H9 (cell line): ENCODE data around the gene APBB2. TPM values are rescaled to one million over a fixed set of nuclear protein-coding genes. Genes with fewer than 3 reads are reported as not detected.

ENCODE experiments used
- DNase-seq: peaks from one replicate; pipeline ENCODE4 v3.0.0-alpha.2; 2017
- H2AFZ ChIP-seq: one replicate; pipeline ENCODE4 v1.6.1; 2013; ENCODE audit warnings: mild to moderate bottlenecking, low read length, control low read depth, moderate library complexity
- H2AK5ac ChIP-seq: 2 replicates; pipeline ENCODE4 v1.6.1; 2013; ENCODE audit warnings: low read length, control low read depth, mixed read lengths; ENCODE audit not compliant: insufficient read length
- H2BK120ac ChIP-seq: one replicate; pipeline ENCODE4 v1.6.1; 2013; ENCODE audit warnings: low read depth, mild to moderate bottlenecking, low read length, control low read depth, inconsistent platforms; ENCODE audit not compliant: poor library complexity, severe bottlenecking
- H2BK12ac ChIP-seq: 2 replicates; pipeline ENCODE4 v1.6.1; 2013; ENCODE audit warnings: low read length, control low read depth, mixed read lengths, low read depth; ENCODE audit not compliant: insufficient read length
- H2BK15ac ChIP-seq: 2 replicates; pipeline ENCODE4 v1.6.1; 2013; ENCODE audit warnings: low read depth, low read length, control low read depth
- H2BK20ac ChIP-seq: one replicate; pipeline ENCODE4 v1.6.1; 2013; ENCODE audit warnings: low read depth, mild to moderate bottlenecking, low read length, control low read depth, inconsistent platforms; ENCODE audit not compliant: poor library complexity, severe bottlenecking
- H2BK5ac ChIP-seq: 2 replicates; pipeline ENCODE4 v1.6.1; 2013; ENCODE audit warnings: low read length, control low read depth, mixed read lengths; ENCODE audit not compliant: insufficient read length
- H3K14ac ChIP-seq: 2 replicates; pipeline ENCODE4 v1.6.1; 2013; ENCODE audit warnings: low read length, control low read depth; ENCODE audit not compliant: insufficient read depth
- H3K18ac ChIP-seq: 2 replicates; pipeline ENCODE4 v1.6.1; 2013; ENCODE audit warnings: low read depth, mild to moderate bottlenecking, mixed read lengths, low read length, control low read depth; ENCODE audit not compliant: insufficient read length
- H3K23ac ChIP-seq: 2 replicates; pipeline ENCODE4 v1.6.1; 2013; ENCODE audit warnings: low read length, control low read depth, mixed read lengths, low read depth; ENCODE audit not compliant: insufficient read length
- H3K23me2 ChIP-seq: 2 replicates; pipeline ENCODE4 v1.6.1; 2013; ENCODE audit warnings: low read depth, mild to moderate bottlenecking, mixed read lengths, low read length, control low read depth; ENCODE audit not compliant: insufficient read length, poor library complexity, severe bottlenecking
- H3K27ac ChIP-seq: 2 replicates; pipeline ENCODE4 v1.5.1; 2013; ENCODE audit warnings: low read length, control low read depth, mixed read lengths, low read depth; ENCODE audit not compliant: insufficient read length
- H3K27me3 ChIP-seq: 2 replicates; pipeline ENCODE4 v1.6.1; 2013; ENCODE audit warnings: low read length, control low read depth, inconsistent platforms; ENCODE audit not compliant: insufficient read depth
- H3K4ac ChIP-seq: 2 replicates; pipeline ENCODE4 v1.6.1; 2013; ENCODE audit warnings: low read depth, mild to moderate bottlenecking, control low read depth, inconsistent platforms, low read length, moderate library complexity
- H3K4me1 ChIP-seq: 2 replicates; pipeline ENCODE4 v1.6.1; 2013; ENCODE audit warnings: low read length, control low read depth, inconsistent platforms; ENCODE audit not compliant: insufficient read depth
- H3K4me2 ChIP-seq: 2 replicates; pipeline ENCODE4 v1.6.1; 2013; ENCODE audit warnings: low read length, control low read depth, mixed read lengths; ENCODE audit not compliant: insufficient read length, insufficient read depth
- H3K56ac ChIP-seq: 2 replicates; pipeline ENCODE4 v1.6.1; 2013; ENCODE audit warnings: low read depth, mild to moderate bottlenecking, mixed read lengths, low read length, control low read depth; ENCODE audit not compliant: insufficient read length
- H3K79me1 ChIP-seq: 2 replicates; pipeline ENCODE4 v1.6.1; 2013; ENCODE audit warnings: low read depth, mild to moderate bottlenecking, moderate library complexity, low read length, control low read depth, inconsistent platforms; ENCODE audit not compliant: insufficient read depth, poor library complexity, severe bottlenecking
- H3K79me2 ChIP-seq: 2 replicates; pipeline ENCODE4 v1.6.1; 2013; ENCODE audit warnings: low read length, control low read depth, inconsistent platforms; ENCODE audit not compliant: insufficient read depth
- H3K9ac ChIP-seq: 2 replicates; pipeline ENCODE4 v1.6.1; 2013; ENCODE audit warnings: low read length, control low read depth, mixed read lengths; ENCODE audit not compliant: insufficient read length; ENCODE audit errors: extremely low read depth
- H3K9me3 ChIP-seq: one replicate; pipeline ENCODE4 v1.6.1; 2013; ENCODE audit warnings: low read depth, low read length, inconsistent platforms; ENCODE audit not compliant: control insufficient read depth
- H3T11ph ChIP-seq: one replicate; pipeline ENCODE4 v1.6.1; 2013; ENCODE audit warnings: mild to moderate bottlenecking, low read length, control low read depth, inconsistent platforms
- H4K20me1 ChIP-seq: one replicate; pipeline ENCODE4 v1.6.1; 2013; ENCODE audit not compliant: control insufficient read depth, insufficient read length, insufficient read depth
- H4K5ac ChIP-seq: 2 replicates; pipeline ENCODE4 v1.6.1; 2013; ENCODE audit warnings: low read depth, mild to moderate bottlenecking, mixed read lengths, low read length, control low read depth; ENCODE audit not compliant: insufficient read length
- H4K8ac ChIP-seq: replicated peaks from 2 replicates; pipeline ENCODE4 v1.6.1; 2013; ENCODE audit warnings: low read length, control low read depth, mixed read lengths, low read depth; ENCODE audit not compliant: insufficient read length
- H4K91ac ChIP-seq: 2 replicates; pipeline ENCODE4 v1.6.1; 2013; ENCODE audit warnings: low read depth, mild to moderate bottlenecking, moderate library complexity, mixed read lengths, low read length, control low read depth; ENCODE audit not compliant: insufficient read length
- H3K27ac Mint-ChIP-seq, 3 experiments: 2 replicates in 2 of 3; 3 replicates in 1 of 3; pipeline ENCODE4 v1.8.0; 2020 to 2021; ENCODE audit warnings: mixed read lengths in 3 of 3, mild to moderate bottlenecking in 1 of 3, moderate library complexity in 1 of 3
- H3K27me3 Mint-ChIP-seq: 2 replicates; pipeline ENCODE4 v1.8.0; 2021; ENCODE audit warnings: low read depth, mild to moderate bottlenecking, moderate library complexity, mixed read lengths
- H3K36me3 Mint-ChIP-seq, 3 experiments: 2 replicates in 2 of 3; 3 replicates in 1 of 3; pipeline ENCODE4 v1.8.0; 2020 to 2021; ENCODE audit warnings: low read depth in 3 of 3, mixed read lengths in 3 of 3; ENCODE audit not compliant: insufficient read depth in 1 of 3
- H3K4me1 Mint-ChIP-seq, 2 experiments: 2 replicates each; pipeline ENCODE4 v1.8.0; 2020; ENCODE audit warnings: mixed read lengths in 2 of 2
- H3K4me3 Mint-ChIP-seq, 2 experiments: 2 replicates in 1 of 2; 3 replicates in 1 of 2; pipeline ENCODE4 v1.8.0; 2020 to 2021; ENCODE audit warnings: mild to moderate bottlenecking in 2 of 2, mixed read lengths in 2 of 2, moderate library complexity in 1 of 2
- H3K9me3 Mint-ChIP-seq, 2 experiments: 2 replicates in 1 of 2; 3 replicates in 1 of 2; pipeline ENCODE4 v1.8.0; 2020; ENCODE audit warnings: mild to moderate bottlenecking in 2 of 2, mixed read lengths in 2 of 2, moderate library complexity in 1 of 2
- WGBS: extraction: QIAGEN DNeasy Blood & Tissue Kit; methylation state at CpG from one replicate; pipeline ENCODE4 v1.1.7; 2013; ENCODE audit warnings: missing lambda C conversion rate, low lambda C conversion rate, mixed read lengths; ENCODE audit not compliant: insufficient read length; ENCODE audit errors: extremely low coverage; 5-methylcytosine and 5-hydroxymethylcytosine counted together
- total RNA-seq: library from RNA; stranded (reverse); gene quantifications from 2 replicates; pipeline ENCODE4 v1.2.1, GENCODE V29; 2021
- TF ChIP-seq, protein P1 (sequence below): fragments of 200-600 bp; sonication (generic); conservative IDR thresholded peaks from 3 replicates; pipeline ENCODE4 v1.8.0; 2021; ENCODE audit warnings: antibody characterized with exemption, mild to moderate bottlenecking

The APBB2 gene
- total RNA-seq, 1 experiment from 2014 or later: 39.6 TPM

DNA sequence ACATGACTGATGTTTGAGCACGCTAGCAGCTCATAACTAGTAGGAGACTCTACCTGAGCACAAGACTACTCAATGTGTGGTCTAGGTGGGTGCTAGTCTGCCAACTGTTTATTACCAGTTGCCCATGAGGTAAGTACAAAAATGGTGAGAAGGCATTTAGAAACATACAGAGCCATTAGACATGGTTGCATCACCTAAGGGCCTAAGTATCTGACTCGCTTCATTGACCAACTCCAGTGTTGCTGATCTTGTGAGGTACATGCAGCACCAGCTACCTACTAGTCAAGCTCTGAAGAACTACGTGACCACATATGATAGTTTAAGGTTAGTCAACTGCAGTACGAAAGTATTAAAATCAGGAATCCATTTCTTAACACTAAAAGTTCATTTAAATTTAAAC, 39.9 kb downstream of the APBB2 start:
- Histone ChIP-seq H2AFZ (no peak overlapping the region), H3T11ph (no peak overlapping the region), H3K9me3 (no peaks in the 10 kb centered on the region), H4K5ac (no peak overlapping the region), H4K91ac (no peak overlapping the region), H3K79me1 (no peaks in the 10 kb centered on the region), H2BK20ac (no peak overlapping the region), H3K14ac (no peak overlapping the region), H2BK12ac (no peak overlapping the region), H2AK5ac (no peak overlapping the region), H4K20me1 (no peaks in the 10 kb centered on the region), H2BK15ac (no peak overlapping the region), H3K27me3 (no peaks in the 10 kb centered on the region), H3K23me2 (no peaks in the 10 kb centered on the region), H3K27ac (no peak overlapping the region), H3K9ac (no peak overlapping the region), H3K4me2 (no peak overlapping the region), H3K23ac (no peak overlapping the region), H2BK5ac (no peak overlapping the region), H2BK120ac (no peak overlapping the region), H3K79me2 (no peaks in the 10 kb centered on the region), H3K4me1 (peaks cover 7% of the 10 kb centered on the region), H3K56ac (no peak overlapping the region), H4K8ac (no peak overlapping the region), H3K18ac (no peak overlapping the region), H3K4ac (no peak overlapping the region)
- no peak overlapping the region; a peak in 1 of 7 replicates for H3K27ac Mint-ChIP-seq
- no peak overlapping the region for H3K4me3 Mint-ChIP-seq
- no peaks in the 10 kb centered on the region for H3K27me3 Mint-ChIP-seq
- no CpG with 5 or more reads among the region's 4 CpGs for WGBS
- no peak for DNase-seq
- H3K9me3 Mint-ChIP-seq: no peaks in the 10 kb centered on the region
- TF ChIP-seq, protein P1, sequence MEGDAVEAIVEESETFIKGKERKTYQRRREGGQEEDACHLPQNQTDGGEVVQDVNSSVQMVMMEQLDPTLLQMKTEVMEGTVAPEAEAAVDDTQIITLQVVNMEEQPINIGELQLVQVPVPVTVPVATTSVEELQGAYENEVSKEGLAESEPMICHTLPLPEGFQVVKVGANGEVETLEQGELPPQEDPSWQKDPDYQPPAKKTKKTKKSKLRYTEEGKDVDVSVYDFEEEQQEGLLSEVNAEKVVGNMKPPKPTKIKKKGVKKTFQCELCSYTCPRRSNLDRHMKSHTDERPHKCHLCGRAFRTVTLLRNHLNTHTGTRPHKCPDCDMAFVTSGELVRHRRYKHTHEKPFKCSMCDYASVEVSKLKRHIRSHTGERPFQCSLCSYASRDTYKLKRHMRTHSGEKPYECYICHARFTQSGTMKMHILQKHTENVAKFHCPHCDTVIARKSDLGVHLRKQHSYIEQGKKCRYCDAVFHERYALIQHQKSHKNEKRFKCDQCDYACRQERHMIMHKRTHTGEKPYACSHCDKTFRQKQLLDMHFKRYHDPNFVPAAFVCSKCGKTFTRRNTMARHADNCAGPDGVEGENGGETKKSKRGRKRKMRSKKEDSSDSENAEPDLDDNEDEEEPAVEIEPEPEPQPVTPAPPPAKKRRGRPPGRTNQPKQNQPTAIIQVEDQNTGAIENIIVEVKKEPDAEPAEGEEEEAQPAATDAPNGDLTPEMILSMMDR: no peak
- H3K36me3 Mint-ChIP-seq: no peaks in the 10 kb centered on the region
- H3K4me1 Mint-ChIP-seq: peaks cover 26 to 28% of the 10 kb centered on the region in 2 experiments
